ENCODE results near the gene GJD2. TPM values are rescaled to one million over a fixed set of nuclear protein-coding genes. Genes with fewer than 3 reads are reported as not detected.

Gene GJD2
- total RNA-seq, 1 donor: not detected

DNA sequence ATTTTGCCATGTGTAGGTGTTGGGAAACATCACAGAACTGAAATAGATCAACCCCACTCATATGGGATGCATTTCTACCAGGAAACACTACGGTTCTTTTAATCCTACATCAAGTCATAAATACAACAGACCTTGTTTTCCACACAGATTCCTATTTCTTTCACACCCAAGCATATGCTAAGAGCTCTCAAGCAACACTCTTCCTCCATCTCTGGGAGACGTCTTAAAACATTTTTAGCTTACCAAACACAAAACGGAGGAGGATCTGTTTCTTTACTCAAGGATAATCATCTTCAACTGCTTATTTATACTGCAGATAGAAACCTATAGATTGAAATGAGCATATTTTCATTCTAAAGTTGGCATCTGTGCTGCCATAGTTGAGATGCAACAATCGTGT lies 5.1 kb downstream of the GJD2 start:
- TF ChIP-seq, protein P1, sequence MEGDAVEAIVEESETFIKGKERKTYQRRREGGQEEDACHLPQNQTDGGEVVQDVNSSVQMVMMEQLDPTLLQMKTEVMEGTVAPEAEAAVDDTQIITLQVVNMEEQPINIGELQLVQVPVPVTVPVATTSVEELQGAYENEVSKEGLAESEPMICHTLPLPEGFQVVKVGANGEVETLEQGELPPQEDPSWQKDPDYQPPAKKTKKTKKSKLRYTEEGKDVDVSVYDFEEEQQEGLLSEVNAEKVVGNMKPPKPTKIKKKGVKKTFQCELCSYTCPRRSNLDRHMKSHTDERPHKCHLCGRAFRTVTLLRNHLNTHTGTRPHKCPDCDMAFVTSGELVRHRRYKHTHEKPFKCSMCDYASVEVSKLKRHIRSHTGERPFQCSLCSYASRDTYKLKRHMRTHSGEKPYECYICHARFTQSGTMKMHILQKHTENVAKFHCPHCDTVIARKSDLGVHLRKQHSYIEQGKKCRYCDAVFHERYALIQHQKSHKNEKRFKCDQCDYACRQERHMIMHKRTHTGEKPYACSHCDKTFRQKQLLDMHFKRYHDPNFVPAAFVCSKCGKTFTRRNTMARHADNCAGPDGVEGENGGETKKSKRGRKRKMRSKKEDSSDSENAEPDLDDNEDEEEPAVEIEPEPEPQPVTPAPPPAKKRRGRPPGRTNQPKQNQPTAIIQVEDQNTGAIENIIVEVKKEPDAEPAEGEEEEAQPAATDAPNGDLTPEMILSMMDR (IDR thresholded peaks at IDR 0.05; ENCODE audit: insufficient read depth, low read depth, low read length): no peak
- DNase-seq (ENCODE audit: low read depth): no peak
- H3K4me3 ChIP-seq (ENCODE audit: low read depth, low read length): no peak overlapping the region

DNA sequence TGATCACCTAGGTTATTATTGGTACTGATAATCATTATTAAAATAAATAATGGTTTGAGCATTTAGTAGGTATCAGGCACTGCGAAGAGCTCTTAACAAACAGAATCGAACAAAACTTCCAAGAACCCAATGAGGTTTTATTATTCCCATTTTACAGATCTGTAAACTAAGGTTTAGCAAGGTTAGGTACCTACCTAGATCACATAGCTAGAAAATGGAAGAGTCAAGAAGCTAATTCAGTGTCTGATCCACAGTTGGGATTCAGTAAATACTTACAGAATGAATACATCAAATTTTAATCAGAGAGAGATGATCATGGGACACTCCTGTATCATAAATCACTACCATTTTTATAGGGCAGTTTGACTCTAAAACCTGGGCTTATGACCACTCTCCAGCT lies 15.5 kb downstream of the GJD2 start:
- no peak for DNase-seq (ENCODE audit: low read depth)
- no peak overlapping the region for H3K4me3 ChIP-seq (ENCODE audit: low read depth, low read length)
- TF ChIP-seq, protein P1 (IDR thresholded peaks at IDR 0.05; ENCODE audit: insufficient read depth, low read depth, low read length): no peak

GRCh38 chr15:34738002-34738401 lies 16.8 kb downstream of the GJD2 start:
- TF ChIP-seq, protein P1 (IDR thresholded peaks at IDR 0.05; ENCODE audit: insufficient read depth, low read depth, low read length): no peak
- H3K4me3 ChIP-seq (ENCODE audit: low read depth, low read length): no peak overlapping the region
- DNase-seq (ENCODE audit: low read depth): no peak

DNA sequence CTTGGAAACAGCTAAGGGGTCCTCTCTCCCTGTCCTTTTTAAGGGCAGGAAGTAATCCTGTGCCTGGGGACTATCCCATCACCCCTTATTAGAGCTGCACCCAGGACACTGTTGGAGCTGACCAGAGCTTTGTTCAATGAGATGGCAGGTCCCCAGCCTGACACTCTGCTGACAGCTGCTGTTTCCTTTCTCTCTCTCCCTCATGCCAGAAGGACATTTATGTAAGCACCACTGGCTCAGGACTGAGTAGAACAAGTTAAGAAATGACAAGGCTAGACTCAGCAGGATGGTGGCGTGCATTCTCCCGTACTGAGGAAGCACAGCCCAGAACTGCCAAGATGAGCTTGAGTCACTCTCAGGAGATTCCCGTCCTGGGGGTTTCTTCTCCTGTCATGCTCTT lies 17.3 kb downstream of the GJD2 start:
- DNase-seq (ENCODE audit: low read depth): no peak
- no peak overlapping the region for H3K4me3 ChIP-seq (ENCODE audit: low read depth, low read length)
- TF ChIP-seq, protein P1 (IDR thresholded peaks at IDR 0.05; ENCODE audit: insufficient read depth, low read depth, low read length): no peak

- no peak overlapping the region for H3K4me3 ChIP-seq (ENCODE audit: low read depth, low read length)
- DNase-seq (ENCODE audit: low read depth): no peak
- TF ChIP-seq, protein P1 (IDR thresholded peaks at IDR 0.05; ENCODE audit: insufficient read depth, low read depth, low read length): no peak
Observed at GRCh38 chr15:34734303-34734702, 20.5 kb downstream of the GJD2 start.

GRCh38 chr15:34733621-34734020 lies 21.2 kb downstream of the GJD2 start:
- no peak for DNase-seq (ENCODE audit: low read depth)
- TF ChIP-seq, protein P1 (IDR thresholded peaks at IDR 0.05; ENCODE audit: insufficient read depth, low read depth, low read length): no peak
- no peak overlapping the region for H3K4me3 ChIP-seq (ENCODE audit: low read depth, low read length)

- no peak overlapping the region for H3K4me3 ChIP-seq (ENCODE audit: low read depth, low read length)
- DNase-seq (ENCODE audit: low read depth): no peak
- TF ChIP-seq, protein P1 (IDR thresholded peaks at IDR 0.05; ENCODE audit: insufficient read depth, low read depth, low read length): no peak
Observed at GRCh38 chr15:34732430-34732829, 22.4 kb downstream of the GJD2 start.

Data from fibroblast of villous mesenchyme (primary cell).